NCI-H1105 treated with DMSO at 0.1 percent for 48 hours (cell line): ENCODE data around the gene PPP4R1.

Experiments
- DNase-seq: peaks from one replicate; lab custom pipeline; 2025; lab: John Stamatoyannopoulos, UW

PPP4R1 gene

DNA sequence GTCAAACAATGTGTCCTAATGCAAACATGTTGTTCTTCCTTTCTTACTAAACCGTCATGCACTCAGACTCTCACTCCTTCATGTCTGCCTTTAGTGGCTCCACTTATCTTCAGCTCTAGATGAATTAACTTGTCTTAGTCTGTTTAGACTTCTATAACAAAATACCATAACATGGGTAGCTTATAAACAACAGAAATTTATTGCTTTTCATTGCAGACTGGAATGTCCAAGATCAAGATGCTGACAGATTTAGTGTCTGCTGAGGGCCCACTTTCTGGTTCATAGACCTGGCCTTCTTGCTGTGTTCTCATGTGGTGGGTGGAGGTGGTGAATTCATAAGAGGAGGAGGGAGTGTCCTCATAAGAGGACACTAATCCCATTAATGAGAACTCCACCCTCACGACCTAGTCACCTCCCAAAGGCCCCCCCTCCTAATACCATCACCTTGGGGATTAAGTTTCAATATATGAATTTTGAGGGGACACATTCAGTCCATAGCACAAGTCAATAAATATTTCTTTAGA lies 106.7 kb downstream of the PPP4R1 start:
- no peak for DNase-seq

DNA sequence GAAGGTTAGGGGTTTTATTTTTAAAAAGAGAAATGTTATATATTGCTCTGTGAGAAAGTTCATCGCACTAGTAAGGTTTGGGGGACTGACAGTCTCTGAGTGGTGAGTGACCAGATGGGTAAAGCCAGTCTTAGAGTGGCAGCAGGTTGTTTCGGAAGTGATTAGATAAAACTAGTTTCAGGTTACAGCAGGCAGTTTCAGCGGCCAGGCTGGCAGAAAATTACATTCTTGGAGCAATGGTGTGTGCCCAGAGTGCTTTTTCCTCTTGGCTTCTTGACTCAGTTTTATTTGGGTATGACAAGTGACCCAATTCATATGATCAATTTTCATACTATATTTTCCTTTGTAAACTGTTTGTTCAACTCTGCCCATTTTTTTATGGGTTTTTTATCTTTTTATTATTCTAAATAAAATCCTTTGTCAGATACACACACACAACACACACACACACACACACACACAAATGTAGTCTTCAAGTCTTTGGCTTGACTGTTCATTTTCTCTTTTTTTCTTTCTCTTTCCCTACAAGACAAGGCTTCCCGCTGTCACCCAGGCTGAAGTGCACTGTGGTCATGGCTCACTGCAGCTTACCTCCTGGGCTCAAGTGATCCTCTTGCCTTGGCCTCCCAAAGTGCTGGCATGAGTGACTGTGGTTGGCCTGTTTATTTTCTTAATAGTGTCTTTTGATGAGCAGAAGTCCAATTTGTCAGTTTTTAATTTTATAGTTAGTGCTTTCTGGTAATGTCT lies 108.1 kb downstream of the PPP4R1 start:
- DNase-seq: peak; percentile 2
